B cell (primary cell): ENCODE measurements around the gene PLA2G4E. TPM values are rescaled to one million over a fixed set of nuclear protein-coding genes. Genes with fewer than 3 reads are reported as not detected.

Source experiments
- ATAC-seq: fragments of 200-7000 bp; cut with Tn5 transposase; one replicate; pipeline ENCODE4 v1.10.0; 2021; ENCODE audit warnings: low read depth, mild to moderate bottlenecking, moderate number of reproducible peaks, moderate library complexity
- CTCF ChIA-PET: fragments of 350-600 bp; sonication (Branson Sonifier 250); formaldehyde crosslinking; loops from one replicate; lab custom pipeline; 2021; ENCODE audit warnings: antibody characterized with exemption, inconsistent platforms; lab: Charles Lee
- POLR2A ChIA-PET: fragments of 350-600 bp; sonication (Branson Sonifier 250); formaldehyde crosslinking; loops from one replicate; lab custom pipeline; 2021; ENCODE audit warnings: antibody characterized with exemption; lab: Charles Lee
- DNase-seq: peaks from one replicate; pipeline ENCODE4 v3.0.0; 2013
- H2AFZ ChIP-seq: 2 replicates; pipeline ENCODE4 v1.6.1; 2012; ENCODE audit warnings: mild to moderate bottlenecking, low read depth, low read length; ENCODE audit not compliant: insufficient read depth, poor library complexity, severe bottlenecking
- H3K27ac ChIP-seq, 2 donors: 1 replicate in 1 of 2; 2 replicates in 1 of 2; pipeline ENCODE4 v1.5.1; 2012 to 2013; ENCODE audit warnings: low read length in 2 of 2, mild to moderate bottlenecking in 2 of 2, moderate library complexity in 1 of 2
- H3K27me3 ChIP-seq, 4 experiments: fragments of 200-600 bp in 1 of 4; sonication (generic) in 1 of 4; replicated peaks in 1 of 4; 1 replicate in 2 of 4; 2 replicates in 2 of 4; pipeline versions ENCODE4 v1.6.1 to v1.7.0; 2013 to 2016; ENCODE audit warnings: low read length in 3 of 4, mild to moderate bottlenecking in 2 of 4, mixed read lengths in 1 of 4, moderate library complexity in 1 of 4; ENCODE audit not compliant: insufficient read depth in 4 of 4, control insufficient read depth in 3 of 4; ENCODE audit errors: control extremely low read depth in 1 of 4
- H3K36me3 ChIP-seq, 2 experiments: replicated peaks in 1 of 2; 1 replicate in 1 of 2; 2 replicates in 1 of 2; pipeline versions ENCODE4 v1.6.1 to v1.7.1; 2013; ENCODE audit warnings: low read length in 1 of 2; ENCODE audit not compliant: insufficient read depth in 2 of 2, control insufficient read depth in 1 of 2; ENCODE audit errors: control extremely low read depth in 1 of 2, extremely low read depth in 1 of 2
- H3K4me1 ChIP-seq, 2 donors: fragments of 200-600 bp in 1 of 2; sonication (generic) in 1 of 2; 1 replicate in 1 of 2; 2 replicates in 1 of 2; pipeline versions ENCODE4 v1.5.1 to v1.6.1; 2013 to 2017; ENCODE audit warnings: low read length in 2 of 2; ENCODE audit not compliant: control insufficient read depth in 2 of 2, insufficient read depth in 2 of 2
- H3K4me2 ChIP-seq: replicated peaks from 2 replicates; pipeline ENCODE3; 2012; ENCODE audit warnings: mild to moderate bottlenecking, low read depth, low read length; ENCODE audit not compliant: poor library complexity, severe bottlenecking
- H3K4me3 ChIP-seq, 5 experiments: fragments of 200-600 bp in 1 of 5; sonication (generic) in 1 of 5; 1 replicate in 3 of 5; 2 replicates in 2 of 5; pipeline versions ENCODE4 v1.5.1 to v1.7.0; 2011 to 2016; ENCODE audit warnings: low read length in 4 of 5, mild to moderate bottlenecking in 4 of 5, low read depth in 2 of 5, control low read depth in 1 of 5, moderate library complexity in 1 of 5; ENCODE audit not compliant: insufficient read depth in 1 of 5; ENCODE audit errors: control extremely low read depth in 1 of 5, extremely low read depth in 1 of 5
- H3K79me2 ChIP-seq: fragments of 200-600 bp; sonication (generic); one replicate; pipeline ENCODE4 v1.6.0; 2016; ENCODE audit warnings: low read length; ENCODE audit not compliant: control insufficient read depth, insufficient read depth
- H3K9ac ChIP-seq: fragments of 200-600 bp; sonication (generic); 2 replicates; pipeline ENCODE4 v1.6.1; 2017; ENCODE audit warnings: mild to moderate bottlenecking, low read length, moderate library complexity
- H3K9me3 ChIP-seq, 3 donors: one replicate each; pipeline versions ENCODE4 v1.6.1 to v1.7.1; 2013; ENCODE audit warnings: low read length in 2 of 3; ENCODE audit not compliant: control insufficient read depth in 2 of 3, insufficient read depth in 1 of 3; ENCODE audit errors: control extremely low read depth in 1 of 3
- H4K20me1 ChIP-seq: 2 replicates; pipeline ENCODE4 v1.6.0; 2012; ENCODE audit warnings: mild to moderate bottlenecking, low read length; ENCODE audit not compliant: insufficient read depth, control insufficient read depth, poor library complexity, severe bottlenecking
- H3K27ac Mint-ChIP-seq: one replicate; pipeline ENCODE4 v1.8.0; 2021; ENCODE audit warnings: mixed read lengths
- H3K27me3 Mint-ChIP-seq: one replicate; pipeline ENCODE4 v1.8.0; 2021; ENCODE audit warnings: mixed read lengths
- H3K4me1 Mint-ChIP-seq: one replicate; pipeline ENCODE4 v1.8.0; 2021; ENCODE audit warnings: mixed read lengths
- H3K4me3 Mint-ChIP-seq: one replicate; pipeline ENCODE4 v1.8.0; 2021; ENCODE audit warnings: mixed read lengths
- H3K9me3 Mint-ChIP-seq: one replicate; pipeline ENCODE4 v1.8.0; 2022; ENCODE audit warnings: mixed read lengths; ENCODE audit not compliant: insufficient read depth
- EZH2 ChIP-seq: IDR thresholded peaks from 2 replicates; pipeline ENCODE4 v1.6.1; 2012; ENCODE audit warnings: borderline replicate concordance, low read depth, mild to moderate bottlenecking, moderate library complexity, low read length; ENCODE audit not compliant: insufficient read depth, poor library complexity, severe bottlenecking
- WGBS: methylation state at CpG from one replicate; pipeline ENCODE4 v1.1.5; 2013; ENCODE audit warnings: missing lambda C conversion rate; ENCODE audit not compliant: insufficient coverage; 5-methylcytosine and 5-hydroxymethylcytosine counted together
- intact Hi-C: fragments of 100-400 bp; cut with micrococcal nuclease; formaldehyde crosslinking; loops from one replicate; pipeline ENCODE4 v1.10.0; 2022
- polyA plus RNA-seq: library from polyadenylated mRNA; depleted of rRNA; stranded (reverse); fragments of >200 nt; gene quantifications from 2 replicates; pipeline ENCODE4 v1.2.3, GENCODE V29; 2012
- total RNA-seq, 2 donors: library from RNA; stranded (reverse); fragments of 120-200 nt in 1 of 2; gene quantifications; 1 replicate in 1 of 2; 2 replicates in 1 of 2; pipeline versions ENCODE4 v1.2.3 to v1.2.4, GENCODE V29; 2013 to 2022
- TF ChIP-seq, protein P1 (sequence below): fragments of 200-600 bp; IDR thresholded peaks from one replicate; pipeline ENCODE4 v1.8.0; 2022; ENCODE audit warnings: antibody characterized with exemption, mild to moderate bottlenecking

Gene PLA2G4E
- total and polyA plus RNA-seq, 2 donors (not counting 1 experiment from before 2014, with no cell fraction given) = not detected

DNA sequence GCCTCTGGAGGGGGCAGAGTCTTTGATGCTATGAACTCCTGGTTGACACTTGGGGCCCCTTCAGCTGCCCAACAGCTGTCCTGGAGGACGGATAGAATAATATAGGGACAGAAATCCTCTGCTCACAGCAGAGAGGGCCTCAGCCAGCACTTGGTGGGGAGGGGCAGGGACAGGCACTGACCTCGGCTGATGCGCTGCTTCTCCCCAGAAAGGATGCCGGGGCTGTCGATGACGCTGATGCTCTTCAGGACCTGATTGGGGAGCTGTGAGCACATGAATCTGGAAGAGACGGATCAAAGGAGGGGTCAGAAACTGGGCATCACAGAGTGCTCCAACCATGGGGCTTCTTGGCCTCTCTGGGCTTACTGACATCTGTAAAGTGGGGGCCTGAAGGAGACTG, 78.0 kb downstream of the PLA2G4E start:
- TF ChIP-seq, protein P1, sequence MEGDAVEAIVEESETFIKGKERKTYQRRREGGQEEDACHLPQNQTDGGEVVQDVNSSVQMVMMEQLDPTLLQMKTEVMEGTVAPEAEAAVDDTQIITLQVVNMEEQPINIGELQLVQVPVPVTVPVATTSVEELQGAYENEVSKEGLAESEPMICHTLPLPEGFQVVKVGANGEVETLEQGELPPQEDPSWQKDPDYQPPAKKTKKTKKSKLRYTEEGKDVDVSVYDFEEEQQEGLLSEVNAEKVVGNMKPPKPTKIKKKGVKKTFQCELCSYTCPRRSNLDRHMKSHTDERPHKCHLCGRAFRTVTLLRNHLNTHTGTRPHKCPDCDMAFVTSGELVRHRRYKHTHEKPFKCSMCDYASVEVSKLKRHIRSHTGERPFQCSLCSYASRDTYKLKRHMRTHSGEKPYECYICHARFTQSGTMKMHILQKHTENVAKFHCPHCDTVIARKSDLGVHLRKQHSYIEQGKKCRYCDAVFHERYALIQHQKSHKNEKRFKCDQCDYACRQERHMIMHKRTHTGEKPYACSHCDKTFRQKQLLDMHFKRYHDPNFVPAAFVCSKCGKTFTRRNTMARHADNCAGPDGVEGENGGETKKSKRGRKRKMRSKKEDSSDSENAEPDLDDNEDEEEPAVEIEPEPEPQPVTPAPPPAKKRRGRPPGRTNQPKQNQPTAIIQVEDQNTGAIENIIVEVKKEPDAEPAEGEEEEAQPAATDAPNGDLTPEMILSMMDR = no peak
- no peak for TF ChIP-seq EZH2
- Histone ChIP-seq H3K9ac (no peak overlapping the region), H3K27me3 (no peaks in the 10 kb centered on the region), H3K9me3 (no peaks in the 10 kb centered on the region), H3K4me2 (no peak overlapping the region), H2AFZ (no peak overlapping the region), H3K4me1 (no peaks in the 10 kb centered on the region), H3K79me2 (peaks cover 7% of the 10 kb centered on the region), H3K27ac (no peak overlapping the region), H4K20me1 (no peaks in the 10 kb centered on the region), H3K36me3 (peaks cover 7 to 15% of the 10 kb centered on the region in 2 experiments), H3K4me3 (no peak overlapping the region)
- H3K27ac Mint-ChIP-seq = no peak overlapping the region
- H3K4me3 Mint-ChIP-seq = no peak overlapping the region
- POLR2A ChIA-PET = no interaction called here
- DNase-seq = no peak
- H3K4me1 Mint-ChIP-seq = peaks cover 2% of the 10 kb centered on the region
- CTCF ChIA-PET = no interaction called here
- H3K27me3 Mint-ChIP-seq = no peaks in the 10 kb centered on the region
- no peak for ATAC-seq
- 92% methylated on average over 7 of the region's 7 CpGs for WGBS
- intact Hi-C loops = no loop called here
- no peaks in the 10 kb centered on the region for H3K9me3 Mint-ChIP-seq

DNA sequence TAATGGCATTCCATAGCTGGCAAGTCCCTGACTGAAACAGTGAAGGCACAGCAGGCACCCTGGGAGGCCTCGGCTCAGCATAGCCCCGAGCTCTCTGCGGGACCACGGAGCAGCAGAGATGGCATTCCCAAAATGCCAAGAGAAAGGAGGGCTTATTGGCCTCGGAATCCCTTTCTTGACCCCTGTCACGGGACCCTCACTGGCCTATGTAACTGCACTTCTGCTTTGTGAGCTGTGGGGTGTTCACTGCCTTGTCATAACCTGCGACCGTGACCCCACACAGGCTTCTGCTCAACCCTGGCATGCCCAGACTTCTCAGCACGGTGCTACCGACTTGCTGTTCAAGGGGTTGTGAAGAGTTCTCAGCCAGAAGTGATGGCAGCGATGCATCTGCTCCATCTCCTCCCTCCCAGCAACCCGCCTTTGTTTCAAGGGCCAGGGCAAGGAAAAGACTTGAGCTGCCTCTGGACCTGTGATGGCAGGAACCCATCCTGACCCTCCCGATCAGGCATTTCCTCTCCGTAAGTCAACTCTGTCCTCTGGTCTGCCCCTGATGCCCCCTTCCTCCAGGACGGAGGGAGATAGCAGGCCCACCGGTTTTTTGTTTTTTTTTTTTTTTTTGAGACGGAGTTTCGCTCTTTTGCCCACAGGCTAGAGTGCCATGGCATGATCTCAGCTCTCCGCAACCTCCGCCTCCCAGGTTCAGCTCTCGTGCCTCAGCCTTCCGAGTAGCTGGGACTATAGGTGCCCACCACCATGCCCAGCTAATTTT, 79.0 kb downstream of the PLA2G4E start:
- intact Hi-C loops = no loop called here

More for the DNA sequence above, 79.0 kb downstream of the PLA2G4E start:
- TF ChIP-seq, protein P1 = no peak
- no peak for TF ChIP-seq EZH2
- H3K27ac ChIP-seq = no peak overlapping the region
- no peaks in the 10 kb centered on the region for H3K9me3 Mint-ChIP-seq
- no peaks in the 10 kb centered on the region for H3K9me3 ChIP-seq
- H3K27ac Mint-ChIP-seq = no peak overlapping the region
- ChIA-PET POLR2A (interaction anchor here (0.7 kb wide), 1 partner anchor 18 kb away, joined by 3 read pairs; no protein-coding TSS in a partner anchor), CTCF (interaction anchor here (0.7 kb wide), 1 partner anchor 37 kb away, joined by 3 read pairs; no protein-coding TSS in a partner anchor)
- no peaks in the 10 kb centered on the region for H3K27me3 Mint-ChIP-seq
- H3K79me2 ChIP-seq = peaks cover 3% of the 10 kb centered on the region
- H3K4me1 Mint-ChIP-seq = peaks cover 12% of the 10 kb centered on the region
- H3K27me3 ChIP-seq = no peaks in the 10 kb centered on the region
- H3K9ac ChIP-seq = no peak overlapping the region
- H3K4me3 ChIP-seq = no peak overlapping the region
- no peak overlapping the region for H2AFZ ChIP-seq
- H3K4me2 ChIP-seq = no peak overlapping the region
- no peaks in the 10 kb centered on the region for H4K20me1 ChIP-seq
- H3K4me1 ChIP-seq = peaks cover 4 to 9% of the 10 kb centered on the region in 2 donors
- ATAC-seq (no peak), DNase-seq (no peak)
- H3K36me3 ChIP-seq = peaks cover 7 to 15% of the 10 kb centered on the region in 2 experiments
- H3K4me3 Mint-ChIP-seq = no peak overlapping the region
- WGBS = 93% methylated on average over 19 of the region's 22 CpGs
